Lower leg skin (tissue), 4 donors: ENCODE data around the gene MUC5AC. TPM values are rescaled to one million over a fixed set of nuclear protein-coding genes. Genes with fewer than 3 reads are reported as not detected.
"Not testable (repeated sequence)": the region's sequence is repeated elsewhere in the genome, so short reads cannot be mapped to it uniquely, and the experiment has no call there.

Experiments
- DNase-seq, 2 donors: peaks; one replicate each; pipeline ENCODE4 v3.0.0-alpha.2; 2019; ENCODE audit warnings: low spot score in 2 of 2
- H3K4me3 ChIP-seq: fragments of 200-600 bp; sonication (generic); 2 replicates; pipeline ENCODE4 v1.5.1; 2017; ENCODE audit warnings: mild to moderate bottlenecking, low read depth; ENCODE audit not compliant: poor library complexity, severe bottlenecking
- POLR2A ChIP-seq, 2 donors: fragments of 450-650 bp; IDR thresholded peaks; one replicate each; pipeline ENCODE4 v1.6.1; 2016 to 2017; ENCODE audit warnings: antibody characterized with exemption in 2 of 2, mild to moderate bottlenecking in 1 of 2, moderate library complexity in 1 of 2
- WGBS, 2 donors: methylation state at CpG; one replicate each; pipeline ENCODE4 v1.1.5; 2018; 5-methylcytosine and 5-hydroxymethylcytosine counted together
- intact Hi-C: fragments of 100-400 bp; cut with DNase I; formaldehyde crosslinking; loops from one replicate; pipeline ENCODE4 v1.15.0; 2023; ENCODE audit warnings: low total_unique reads
- total RNA-seq, 4 donors: library from RNA; depleted of rRNA; stranded (reverse); fragments of >200 nt; gene quantifications; one replicate each; pipeline ENCODE4 v1.1.0, GENCODE V29; 2016
- TF ChIP-seq, protein P1 (sequence below), 3 donors: fragments of 450-650 bp; IDR thresholded peaks; one replicate each; pipeline ENCODE4 v1.5.1; 2016; ENCODE audit warnings: antibody characterized with exemption in 3 of 3, mild to moderate bottlenecking in 3 of 3, moderate library complexity in 2 of 3

MUC5AC gene
- total RNA-seq, 4 donors from 2014 or later: 0.02 to 0.04 (median 0.03) TPM; not detected in 1

DNA sequence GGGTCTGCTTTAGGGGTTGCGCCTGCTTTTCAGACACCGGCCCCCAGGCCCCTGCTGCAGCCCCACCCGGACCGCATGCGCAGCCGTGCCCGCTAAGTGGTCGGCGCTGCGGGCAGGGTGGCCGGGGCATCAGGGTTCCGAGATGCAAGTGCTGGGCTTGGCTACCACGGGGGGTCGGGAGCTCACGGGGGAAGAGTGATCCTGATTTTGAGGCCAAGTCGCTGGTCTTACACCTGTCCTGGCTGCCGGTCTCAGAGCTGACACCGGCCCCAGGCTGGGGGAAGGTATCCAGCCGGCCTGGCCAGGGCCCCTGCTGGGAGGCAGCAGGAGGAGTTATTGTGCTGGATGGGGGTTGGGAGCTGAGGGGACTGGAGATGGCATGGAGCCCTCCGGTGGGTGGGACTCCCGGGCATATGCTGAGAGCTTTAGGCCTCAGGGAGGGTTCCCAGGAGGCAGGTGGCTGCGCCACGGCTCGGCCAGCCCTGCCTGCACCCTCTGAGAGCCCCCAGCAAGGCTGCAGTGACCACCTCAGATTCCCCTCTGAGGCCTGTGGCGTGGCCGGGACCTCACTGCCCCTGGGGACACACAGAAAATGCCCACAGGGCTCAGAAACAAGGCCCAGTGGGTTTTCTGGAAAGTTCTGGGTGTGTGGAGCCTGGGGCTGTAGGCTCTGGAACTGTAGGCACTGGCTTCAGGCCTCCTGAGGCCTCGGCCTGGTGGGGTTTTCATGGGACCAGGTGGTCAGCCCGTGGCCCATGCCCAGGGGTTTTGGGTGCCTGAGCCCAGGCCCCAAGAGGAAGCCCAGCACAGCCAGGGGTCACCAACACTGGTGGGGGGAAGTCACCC, 4.4 kb upstream of the MUC5AC start:
- no peak overlapping the region for H3K4me3 ChIP-seq
- intact Hi-C loops: no loop called here
- WGBS, 2 donors: 79 to 81% methylated on average over 25 to 26 of the region's 28 CpGs
- peak in 1 of 2 donors; percentile 83 for DNase-seq
- no peak for TF ChIP-seq POLR2A (IDR thresholded peaks at IDR 0.05)
- TF ChIP-seq, protein P1, sequence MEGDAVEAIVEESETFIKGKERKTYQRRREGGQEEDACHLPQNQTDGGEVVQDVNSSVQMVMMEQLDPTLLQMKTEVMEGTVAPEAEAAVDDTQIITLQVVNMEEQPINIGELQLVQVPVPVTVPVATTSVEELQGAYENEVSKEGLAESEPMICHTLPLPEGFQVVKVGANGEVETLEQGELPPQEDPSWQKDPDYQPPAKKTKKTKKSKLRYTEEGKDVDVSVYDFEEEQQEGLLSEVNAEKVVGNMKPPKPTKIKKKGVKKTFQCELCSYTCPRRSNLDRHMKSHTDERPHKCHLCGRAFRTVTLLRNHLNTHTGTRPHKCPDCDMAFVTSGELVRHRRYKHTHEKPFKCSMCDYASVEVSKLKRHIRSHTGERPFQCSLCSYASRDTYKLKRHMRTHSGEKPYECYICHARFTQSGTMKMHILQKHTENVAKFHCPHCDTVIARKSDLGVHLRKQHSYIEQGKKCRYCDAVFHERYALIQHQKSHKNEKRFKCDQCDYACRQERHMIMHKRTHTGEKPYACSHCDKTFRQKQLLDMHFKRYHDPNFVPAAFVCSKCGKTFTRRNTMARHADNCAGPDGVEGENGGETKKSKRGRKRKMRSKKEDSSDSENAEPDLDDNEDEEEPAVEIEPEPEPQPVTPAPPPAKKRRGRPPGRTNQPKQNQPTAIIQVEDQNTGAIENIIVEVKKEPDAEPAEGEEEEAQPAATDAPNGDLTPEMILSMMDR (IDR thresholded peaks at IDR 0.05): no peak

DNA sequence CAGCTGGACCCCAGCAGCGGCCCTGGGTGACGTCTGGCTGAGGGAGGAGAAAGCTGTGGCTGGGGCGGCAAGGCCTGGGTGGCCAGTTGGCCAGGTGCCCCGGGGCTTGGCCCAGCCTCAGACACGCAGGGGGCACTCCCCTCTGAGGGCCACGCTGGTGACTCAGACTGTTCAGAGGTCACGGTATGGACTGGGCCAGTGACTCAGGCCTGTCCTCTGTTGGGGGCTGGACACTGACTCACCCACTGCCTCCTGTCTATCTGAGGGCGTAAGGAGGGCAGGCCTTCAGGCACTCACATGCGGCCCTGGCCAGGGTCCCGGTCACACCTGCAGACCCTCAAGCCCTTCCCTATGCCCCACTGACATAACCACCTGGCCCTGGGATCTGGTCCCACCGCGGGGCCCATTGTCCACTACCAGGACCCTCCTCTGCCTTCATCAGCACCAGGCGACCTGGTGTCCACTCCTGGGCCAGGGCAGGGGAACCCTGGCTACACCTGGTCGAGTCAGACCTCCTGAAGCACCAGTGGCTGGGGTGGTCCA, 3.7 kb upstream of the MUC5AC start:
- WGBS, 2 donors: 54 to 85% methylated on average over 7 to 14 of the region's 14 CpGs
- TF ChIP-seq, protein P1 (IDR thresholded peaks at IDR 0.05): no peak
- no peak for TF ChIP-seq POLR2A (IDR thresholded peaks at IDR 0.05)
- peak in 1 of 2 donors; percentile 85 for DNase-seq
- no peak overlapping the region for H3K4me3 ChIP-seq
- intact Hi-C loops: no loop called here

- intact Hi-C loops, DNase-seq, H3K4me3 ChIP-seq: not testable (repeated sequence)
- 81 to 93% methylated on average over 2 to 3 of the region's 3 CpGs for WGBS, 2 donors
Measured at GRCh38 chr11:1154656-1155055, 3.1 kb upstream of the MUC5AC start.

DNA sequence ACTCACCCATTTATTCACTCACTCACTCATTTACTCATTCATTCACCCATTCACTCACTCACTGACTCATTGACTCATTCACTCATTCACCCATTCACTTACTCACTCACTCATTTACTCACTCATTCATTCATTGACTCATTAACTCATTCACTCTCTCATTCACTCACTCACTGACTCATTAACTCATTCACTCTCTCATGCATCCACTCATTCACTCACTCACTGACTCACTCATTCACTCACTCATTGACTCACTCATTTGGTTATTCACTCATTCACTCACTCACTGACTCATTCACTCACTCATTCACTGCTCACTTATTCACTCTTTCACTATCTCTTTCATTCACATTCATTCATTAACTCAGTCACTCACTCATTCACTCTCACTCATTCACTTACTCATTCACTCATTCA, 2.5 kb upstream of the MUC5AC start:
- no peak for TF ChIP-seq POLR2A (IDR thresholded peaks at IDR 0.05)
- TF ChIP-seq, protein P1 (IDR thresholded peaks at IDR 0.05): no peak
- DNase-seq: no peak
- H3K4me3 ChIP-seq: no peak overlapping the region
- intact Hi-C loops: no loop called here

DNA sequence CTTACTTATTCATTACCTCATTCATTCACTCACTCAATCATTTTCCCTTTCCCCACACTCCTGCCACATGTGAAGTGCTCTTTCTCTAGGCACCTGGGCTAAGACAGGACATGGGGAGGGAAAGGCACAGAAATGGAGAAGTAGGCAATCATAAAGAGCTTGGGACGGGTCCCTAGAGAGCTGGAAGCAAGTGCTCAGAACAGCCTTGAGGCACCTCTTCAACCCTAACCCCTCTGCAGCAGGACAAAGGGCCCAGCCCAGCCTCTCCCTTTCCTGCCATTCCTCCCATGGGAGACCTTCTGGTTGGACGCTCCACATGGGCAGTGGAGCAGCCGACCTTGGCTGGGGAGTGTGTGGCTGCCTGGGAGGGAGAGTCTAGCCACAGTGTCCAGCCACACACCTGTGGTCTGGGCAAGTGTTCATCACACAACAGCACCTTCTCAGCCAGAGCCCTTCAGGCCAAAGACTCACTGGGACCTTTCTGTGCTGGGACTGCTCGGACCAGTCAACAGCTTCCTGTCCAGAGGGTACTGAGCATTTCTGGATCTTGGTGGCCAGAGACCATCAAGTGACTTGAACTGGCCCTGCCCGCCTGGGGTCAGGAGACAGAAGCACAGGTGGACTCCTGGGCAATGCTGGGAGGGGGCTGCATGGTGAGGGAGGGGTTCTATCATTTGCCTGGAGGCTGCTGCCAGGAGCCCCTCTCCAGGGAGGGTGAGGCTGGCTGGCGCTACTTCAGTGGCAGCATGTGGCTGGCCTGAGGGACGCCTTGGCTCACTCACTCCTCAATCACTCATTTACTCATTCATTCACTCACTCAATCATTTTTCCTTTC, 1.0 kb upstream of the MUC5AC start:
- peak in 1 of 2 donors; percentile 61 for DNase-seq
- intact Hi-C loops: no loop called here
- no peak overlapping the region for H3K4me3 ChIP-seq
- TF ChIP-seq POLR2A (IDR thresholded peaks at IDR 0.05): no peak
- TF ChIP-seq, protein P1 (IDR thresholded peaks at IDR 0.05): no peak
- 83 to 95% methylated on average over 6 to 7 of the region's 7 CpGs for WGBS, 2 donors

GRCh38 chr11:1157341-1157644, 460 bp upstream of the MUC5AC start:
- peak in 1 of 2 donors; percentile 49 for DNase-seq
- no peak for TF ChIP-seq POLR2A (IDR thresholded peaks at IDR 0.05)
- TF ChIP-seq, protein P1 (IDR thresholded peaks at IDR 0.05): no peak
- H3K4me3 ChIP-seq: no peak overlapping the region
- intact Hi-C loops: no loop called here
- WGBS, 2 donors: 65 to 85% methylated on average over 4 of the region's 4 CpGs
